Muscle of arm (tissue), 12 donors: ENCODE results near the gene ATG16L1. TPM values are rescaled to one million over a fixed set of nuclear protein-coding genes. Genes with fewer than 3 reads are reported as not detected.

ENCODE experiments used
- DNase-seq: peaks from one replicate; pipeline ENCODE4 v3.0.0-alpha.2; 2013
- polyA plus RNA-seq, 12 donors: library from polyadenylated mRNA; unstranded; fragments of 120-200 nt; gene quantifications; one replicate each; pipeline ENCODE4 v1.2.1, GENCODE V29; 2013; ENCODE audit not compliant: insufficient read length in 12 of 12

Gene ATG16L1
- polyA plus RNA-seq, 12 donors, result 7.8 to 19.6 (median 16.7) TPM; not detected in 1

DNA sequence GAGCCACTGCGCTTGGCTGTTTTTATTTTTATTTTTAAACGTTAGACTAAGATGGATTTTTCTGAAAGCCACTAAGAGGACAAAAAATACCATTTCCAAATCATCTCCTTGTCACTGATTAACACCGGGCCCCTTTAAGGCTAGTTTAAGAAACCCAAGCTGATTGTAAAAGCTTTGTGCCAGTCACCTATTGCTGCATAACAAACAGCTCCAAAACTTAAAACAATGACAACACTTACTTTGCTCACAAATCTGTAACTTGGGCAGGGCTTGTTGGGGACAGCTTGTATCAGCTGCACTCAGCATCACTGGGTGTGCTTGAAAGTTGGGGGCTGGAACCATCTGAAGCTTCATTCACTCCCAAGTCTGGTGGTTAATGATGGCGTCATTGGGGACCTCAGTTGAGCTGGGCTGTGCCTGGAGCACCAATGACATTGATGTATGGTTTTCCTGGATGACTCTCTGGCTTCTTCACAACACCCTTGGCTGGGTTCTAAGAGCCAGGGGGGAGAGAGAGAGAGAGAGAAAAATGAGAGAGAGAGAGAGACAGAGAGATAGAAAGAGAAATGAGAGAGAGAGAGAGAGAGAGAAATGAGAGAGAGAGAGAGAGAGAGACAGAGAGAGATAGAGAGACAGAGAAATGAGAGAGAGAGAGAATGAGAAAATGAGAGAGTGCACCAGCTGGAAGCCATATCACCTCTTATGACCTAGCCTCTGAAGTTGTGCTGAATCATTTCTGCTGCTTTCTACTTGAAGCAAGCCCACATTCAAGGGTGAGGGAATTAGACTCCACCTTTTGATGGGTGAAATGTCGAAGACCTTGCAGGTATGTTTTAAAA, 26.0 kb upstream of the ATG16L1 start:
- DNase-seq, result no peak

DNA sequence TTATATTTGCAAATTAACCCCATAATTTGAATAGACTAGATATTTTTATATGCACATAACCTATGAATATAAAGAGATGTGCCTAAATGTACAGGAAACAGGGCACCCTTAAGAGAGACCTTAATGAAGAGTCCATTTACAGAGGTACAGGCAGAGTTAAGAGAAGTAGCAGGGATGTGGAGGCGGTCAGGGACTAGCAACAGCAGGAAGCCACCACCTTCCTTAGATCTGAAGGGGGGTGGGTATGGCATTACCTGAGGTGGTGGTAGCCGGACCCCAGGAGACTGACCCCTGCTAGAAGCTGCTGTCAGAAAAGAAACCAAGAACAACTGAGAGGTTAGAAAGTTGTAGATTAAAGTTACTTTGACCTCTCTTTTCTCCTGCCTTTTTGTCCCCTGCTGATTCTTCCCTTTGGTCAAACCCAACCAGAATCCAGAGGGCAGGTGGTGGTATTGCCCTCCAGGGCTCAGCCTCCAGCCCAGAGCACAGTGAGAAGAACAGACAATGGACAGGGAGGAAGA, 24.9 kb upstream of the ATG16L1 start:
- DNase-seq, result no peak

DNA sequence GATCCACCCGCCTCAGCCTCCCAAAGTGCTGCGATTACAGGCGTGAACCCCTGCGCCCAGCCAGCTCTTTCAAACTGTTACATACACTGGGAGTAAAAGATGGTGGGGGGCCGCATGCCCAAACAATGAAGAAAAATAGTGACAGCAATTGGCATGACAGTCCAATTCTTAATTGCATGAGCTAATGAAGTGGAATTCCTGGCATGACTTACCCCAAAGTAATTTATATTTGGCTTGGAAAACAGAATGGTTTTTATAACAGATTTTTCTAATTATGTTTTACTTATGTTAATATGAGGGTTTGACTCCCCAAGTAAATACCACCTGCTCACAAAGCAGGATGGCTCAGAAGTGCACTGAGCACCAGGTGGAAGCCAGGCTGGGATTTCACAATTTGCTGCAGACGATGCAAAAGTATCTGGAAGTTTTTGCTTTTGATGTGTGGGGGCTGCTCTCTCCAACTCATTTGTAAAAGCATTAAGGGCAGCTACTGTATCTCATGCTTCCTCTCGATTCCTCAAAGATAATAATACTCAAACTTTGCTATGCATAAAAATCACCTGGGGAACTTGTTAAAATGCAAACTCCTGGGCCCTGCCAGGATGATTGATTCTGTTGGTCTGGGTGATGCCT, 24.0 kb upstream of the ATG16L1 start:
- no peak for DNase-seq

DNA sequence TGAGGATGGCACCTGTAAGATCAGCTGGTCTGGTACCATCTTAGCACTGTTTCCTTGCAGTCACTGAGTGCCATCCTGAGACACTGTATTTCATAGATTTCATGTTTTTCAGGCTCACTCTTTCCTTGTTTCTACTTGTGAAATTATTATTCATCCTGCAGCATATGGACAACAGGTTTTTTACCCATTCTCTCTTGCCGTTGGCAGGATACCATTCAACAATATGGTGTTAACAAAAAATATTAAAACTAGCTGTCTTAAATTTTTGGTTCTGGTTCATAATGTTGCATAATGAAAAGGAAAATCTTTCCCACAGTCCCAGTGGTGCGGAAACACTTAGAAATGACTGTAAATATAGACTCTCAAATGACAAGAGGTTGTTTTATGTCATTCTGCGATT, 23.1 kb upstream of the ATG16L1 start:
- DNase-seq, result no peak

DNA sequence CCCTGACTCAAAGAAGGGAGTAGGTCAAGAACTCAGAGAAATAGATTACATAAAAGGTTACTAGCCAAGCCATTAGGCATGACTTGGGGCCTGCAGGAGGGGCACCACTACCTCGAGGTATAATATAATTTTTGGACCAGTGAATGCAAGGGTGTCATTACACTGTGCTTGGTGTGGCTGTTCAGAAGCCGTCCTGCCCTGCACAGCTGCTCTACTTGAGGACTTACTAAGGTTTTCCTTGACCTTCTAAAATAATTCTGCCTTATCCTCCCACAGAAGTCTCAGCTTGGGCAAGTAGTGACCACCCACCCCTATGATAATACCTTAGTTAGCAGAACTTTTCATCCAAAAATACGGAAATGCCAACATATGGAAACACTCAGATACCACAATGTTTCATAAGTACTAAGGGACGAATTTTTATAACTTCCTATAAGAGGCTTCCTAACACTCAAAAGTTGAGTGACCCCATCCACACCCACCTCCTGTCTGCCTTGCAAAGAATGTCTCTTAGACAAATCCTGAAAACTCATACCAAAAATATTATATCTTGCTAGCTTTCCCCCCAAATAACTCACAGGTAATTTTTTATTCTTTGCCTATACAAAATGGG, 17.7 kb upstream of the ATG16L1 start:
- DNase-seq, result no peak

DNA sequence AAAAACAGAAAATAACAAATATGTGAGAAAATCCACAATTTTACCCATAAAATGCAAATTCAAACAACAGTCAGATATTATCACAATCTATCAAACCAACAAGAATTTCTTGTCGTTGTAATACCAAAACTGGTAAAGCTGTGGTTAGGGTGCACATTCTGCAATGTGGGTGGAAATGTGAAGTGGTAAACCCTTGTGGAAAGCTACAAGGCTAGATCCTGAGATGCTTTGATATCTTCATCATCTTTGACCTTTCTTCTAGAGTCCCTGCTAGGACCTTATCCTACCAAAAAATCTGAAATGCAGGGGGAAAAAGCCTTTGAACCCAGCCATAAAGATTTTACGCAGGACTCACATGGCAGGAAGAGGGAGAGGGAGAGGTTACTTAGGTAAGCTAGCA, 17.2 kb upstream of the ATG16L1 start:
- no peak for DNase-seq

DNA sequence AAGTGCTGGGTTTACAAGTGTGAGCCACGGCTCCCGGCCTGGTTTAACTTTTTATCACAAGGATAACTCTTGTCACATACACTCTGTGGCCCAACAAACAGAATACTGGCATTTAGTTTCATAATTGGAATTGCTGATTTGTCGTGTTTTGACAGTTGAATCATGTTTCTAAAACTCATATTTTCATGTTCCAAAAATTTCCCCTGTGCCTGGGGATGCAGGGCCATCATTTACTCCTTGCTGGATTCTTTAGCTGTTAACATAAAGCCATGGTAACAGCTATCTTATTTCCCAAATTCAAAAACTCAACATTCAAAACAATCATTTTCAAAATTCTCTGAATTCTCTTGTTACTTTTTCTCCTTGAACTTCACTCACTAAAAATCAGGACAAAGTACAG, 16.5 kb upstream of the ATG16L1 start:
- DNase-seq, result no peak

DNA sequence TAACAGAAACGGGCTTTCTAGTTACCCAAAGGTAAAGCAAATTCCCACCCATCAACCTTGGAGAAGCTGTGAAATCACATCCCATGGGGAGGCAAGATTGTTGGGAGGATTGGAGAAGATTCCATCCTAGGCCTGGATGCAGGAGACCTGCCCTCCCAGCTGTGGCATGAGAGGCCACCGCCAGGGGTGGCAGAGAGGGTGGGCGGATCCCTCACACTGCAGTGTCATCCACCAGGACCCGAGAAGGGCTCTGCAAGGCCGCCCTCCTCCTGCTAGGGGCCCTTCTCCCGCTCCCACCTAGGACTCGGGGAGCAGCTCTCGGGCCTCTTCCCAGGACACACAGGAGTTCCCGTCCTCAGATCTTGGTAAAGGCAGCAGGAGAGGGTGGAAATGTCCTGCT, 15.5 kb upstream of the ATG16L1 start:
- DNase-seq, result no peak

DNA sequence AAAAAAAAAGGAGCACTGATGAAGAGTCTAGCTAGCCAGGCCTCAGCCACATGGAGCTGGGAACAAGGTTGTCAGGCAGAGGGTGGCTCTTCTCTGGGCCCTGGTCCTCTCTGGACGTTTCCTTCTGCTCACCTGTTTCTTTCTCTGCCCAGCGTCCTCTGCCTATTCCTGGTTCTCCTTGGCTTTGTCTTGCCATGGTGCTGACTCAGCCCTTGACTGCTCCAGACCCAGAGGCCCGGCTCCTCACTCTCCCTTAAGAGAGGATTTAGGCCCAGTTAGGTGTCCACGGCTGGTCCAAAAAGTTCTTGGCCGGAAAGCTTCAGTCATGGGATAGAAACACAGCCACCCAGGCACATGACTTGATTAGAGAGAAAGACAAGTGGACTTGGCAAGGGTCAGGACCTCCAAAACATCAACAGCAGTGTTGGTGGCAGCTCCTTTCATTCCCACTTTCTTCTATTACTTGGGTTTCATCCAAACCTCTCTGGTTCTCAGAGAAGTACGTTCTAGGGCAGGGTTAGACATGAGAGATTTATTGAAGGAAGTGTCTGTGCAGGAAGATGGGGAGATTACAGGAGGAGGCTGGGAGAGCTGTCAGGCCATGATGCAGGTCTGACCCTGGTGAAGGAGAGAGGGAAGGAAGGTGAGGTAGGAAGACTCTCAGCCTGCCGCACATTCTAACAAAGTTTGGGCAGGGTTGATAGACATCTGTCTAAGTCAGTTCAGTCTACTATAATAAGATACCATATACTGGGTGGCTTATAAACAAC, 14.5 kb upstream of the ATG16L1 start:
- no peak for DNase-seq

DNA sequence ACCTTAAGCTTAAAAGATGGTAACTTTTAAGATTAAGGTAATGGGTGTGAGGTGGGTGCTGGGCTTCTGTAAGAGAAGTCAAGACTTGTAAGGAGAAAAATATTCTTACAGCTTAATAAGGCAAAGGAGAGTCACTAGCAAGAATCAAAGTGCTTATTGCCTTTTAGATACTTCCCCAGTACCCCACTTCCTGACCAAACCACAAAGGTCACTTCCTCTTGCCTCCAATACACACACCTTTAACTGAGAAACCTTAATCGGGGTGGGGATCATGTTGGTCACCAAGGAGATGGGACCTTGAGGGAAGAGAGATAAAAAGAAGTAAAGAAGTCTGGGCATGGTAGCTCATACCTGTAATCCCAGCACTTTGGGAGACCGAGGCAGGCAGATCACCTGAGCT, 10.6 kb upstream of the ATG16L1 start:
- DNase-seq, result no peak

DNA sequence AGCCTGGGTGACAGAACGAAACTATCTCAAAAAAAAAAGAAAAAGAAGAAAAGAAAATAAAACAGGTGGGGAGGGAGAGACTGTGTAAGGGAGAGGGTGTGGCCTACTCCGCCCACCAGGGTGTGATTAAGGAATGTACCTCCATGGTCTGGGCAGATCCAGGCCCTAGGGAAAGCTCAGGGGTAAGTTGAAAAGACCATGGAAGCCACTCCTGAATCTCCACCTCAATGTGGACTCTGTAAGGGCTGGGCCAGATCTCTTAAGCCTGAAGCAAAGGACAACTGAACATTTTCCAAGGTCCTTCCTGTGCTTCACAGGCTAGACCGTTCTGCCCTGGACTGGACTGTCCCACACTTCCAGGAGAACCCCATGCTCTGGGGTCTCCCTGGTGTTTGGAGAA, 9.7 kb upstream of the ATG16L1 start:
- DNase-seq, result no peak

DNA sequence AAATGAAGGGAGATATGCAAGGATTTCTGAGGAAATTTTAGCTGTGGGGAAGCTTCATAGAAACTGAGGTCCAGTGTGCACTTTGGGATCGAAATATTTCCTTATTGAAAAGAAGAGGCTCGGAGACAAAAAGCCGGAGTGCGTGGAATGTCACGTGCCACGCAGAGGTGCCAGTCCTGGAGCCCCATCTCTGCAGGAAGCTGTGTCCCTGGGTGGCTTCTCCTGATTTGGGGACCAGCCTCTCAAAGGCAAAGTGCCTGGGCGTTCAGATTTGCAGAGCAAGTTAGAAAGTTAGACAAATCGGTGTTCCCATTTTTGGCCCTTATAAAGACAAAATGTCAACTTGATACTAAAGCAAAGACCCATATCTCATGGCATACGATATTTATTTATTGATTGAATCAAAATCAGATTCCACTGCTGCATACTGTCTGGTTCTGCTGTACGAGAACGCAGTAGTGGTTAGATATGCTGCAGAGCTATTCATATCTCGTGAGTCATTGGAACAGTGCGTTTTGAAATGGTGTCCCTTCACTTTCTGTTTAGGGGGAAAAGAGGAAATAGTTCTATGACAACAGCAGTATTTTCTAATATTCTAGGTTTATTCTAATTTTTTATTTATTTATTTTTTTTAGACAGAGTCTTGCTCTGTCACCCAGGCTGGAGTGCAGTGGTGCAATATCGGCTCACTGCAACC, 9.1 kb upstream of the ATG16L1 start:
- no peak for DNase-seq

DNA sequence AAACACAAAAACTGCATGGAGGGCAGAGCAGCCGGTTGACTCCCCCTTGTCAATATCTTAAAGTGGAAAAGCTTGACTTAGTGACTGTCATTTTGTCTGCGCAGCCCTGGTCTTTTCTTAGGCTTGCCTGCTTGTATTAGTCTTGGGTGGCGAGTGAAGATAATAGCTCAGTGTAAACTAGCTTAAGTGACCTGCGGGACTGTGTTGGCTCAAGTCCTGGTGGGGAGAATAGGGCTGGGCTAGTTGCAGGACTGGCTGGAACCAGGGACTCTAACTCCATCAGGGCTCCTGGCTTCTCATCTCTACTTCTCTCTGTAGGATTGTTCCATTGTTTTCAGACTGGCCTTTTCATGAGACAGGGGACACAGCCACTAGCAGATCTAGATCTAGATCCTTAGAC, 8.1 kb upstream of the ATG16L1 start:
- no peak for DNase-seq

DNA sequence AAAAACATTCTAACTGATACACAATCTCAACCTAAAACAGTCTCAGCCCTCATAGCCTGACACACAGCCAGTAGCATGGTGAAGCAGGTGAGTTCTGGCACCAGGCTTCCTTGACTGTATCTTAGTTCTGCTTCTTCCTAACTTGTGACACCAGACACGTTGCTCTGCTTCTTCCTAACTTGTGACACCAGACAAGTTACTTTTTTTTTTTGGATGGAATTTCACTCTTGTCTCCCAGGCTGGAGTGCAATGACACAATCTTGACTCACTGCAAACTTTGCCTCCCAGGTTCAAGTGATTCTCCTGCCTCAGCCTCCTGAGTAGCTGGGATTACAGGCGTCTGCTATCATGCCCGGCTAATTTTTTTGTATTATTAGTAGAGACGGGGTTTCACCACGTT, 6.7 kb upstream of the ATG16L1 start:
- DNase-seq, result no peak

DNA sequence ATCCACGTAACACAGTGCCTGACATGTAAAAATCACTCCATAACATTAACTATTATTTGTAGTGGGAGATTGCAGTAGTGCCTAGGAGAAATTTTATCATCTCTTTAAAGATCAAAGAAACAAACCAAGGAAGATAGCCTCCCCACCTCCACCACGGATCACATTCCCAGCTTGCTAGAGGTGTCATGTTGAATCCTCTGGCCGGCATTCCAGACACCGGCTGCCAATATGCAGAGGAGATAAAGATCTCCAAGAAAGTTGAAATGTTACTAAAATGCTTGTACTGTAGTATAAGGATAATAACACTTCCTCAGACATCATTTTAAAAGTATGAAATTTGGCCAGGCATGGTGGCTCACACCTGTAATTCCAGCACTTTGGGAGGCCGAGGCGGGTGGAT, 6.1 kb upstream of the ATG16L1 start:
- DNase-seq, result no peak

DNA sequence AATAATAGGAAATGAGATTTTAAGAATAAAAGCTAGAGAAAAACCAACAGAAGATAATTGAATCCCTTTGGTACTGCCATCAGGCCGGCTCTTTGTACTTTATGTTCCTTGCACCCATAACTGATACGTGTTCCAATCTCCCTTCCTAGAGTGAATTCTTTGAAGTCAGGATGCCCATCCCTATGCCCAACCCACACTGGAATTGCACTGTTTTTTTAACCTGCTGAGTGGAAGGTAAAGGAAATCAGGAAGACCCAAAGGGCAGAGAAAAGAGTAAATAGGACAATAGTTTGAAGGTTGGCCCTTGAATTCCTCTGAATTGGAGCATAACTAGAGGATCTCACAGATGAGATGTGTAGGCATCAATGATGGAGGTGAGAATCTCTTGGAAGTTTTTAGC, 4.4 kb upstream of the ATG16L1 start:
- DNase-seq, result no peak

DNA sequence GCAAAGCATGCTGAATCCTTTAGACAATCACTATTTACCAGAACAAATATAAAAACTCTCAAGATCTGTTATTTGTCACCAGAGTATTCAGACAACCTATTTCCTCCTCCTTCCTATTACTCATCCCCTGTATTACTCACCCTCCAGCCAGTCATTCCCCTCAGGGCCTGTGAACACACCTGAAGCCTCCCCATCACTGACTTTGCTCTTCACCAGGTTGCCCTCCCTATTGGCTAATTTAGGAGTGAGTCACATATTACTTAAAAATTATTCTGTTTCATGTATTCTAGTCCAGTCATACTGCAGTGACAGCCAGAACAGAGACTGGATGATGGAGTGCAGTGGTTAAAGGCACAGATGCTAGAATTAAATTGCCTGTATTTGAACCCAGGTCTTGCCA, 3.7 kb upstream of the ATG16L1 start:
- DNase-seq, result no peak

DNA sequence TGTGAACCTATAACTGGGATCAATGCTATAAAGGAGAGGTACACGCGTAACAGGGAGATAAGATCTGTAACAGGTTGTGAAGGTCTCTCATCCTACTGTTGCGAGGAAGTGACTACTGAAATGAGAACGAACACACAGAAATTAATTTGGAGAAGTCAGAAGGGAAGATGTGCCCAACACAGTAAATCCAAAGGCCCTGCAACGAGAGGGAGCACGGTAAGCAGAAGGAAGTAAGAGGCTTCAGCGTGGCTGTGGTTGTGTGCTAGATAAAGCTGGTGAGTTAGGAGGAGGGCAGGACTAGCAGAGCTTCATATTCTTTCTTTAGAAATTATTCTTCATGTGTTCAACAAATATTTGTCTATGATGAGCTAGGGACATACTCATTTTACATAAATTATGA, 2.5 kb upstream of the ATG16L1 start:
- DNase-seq, result no peak

DNA sequence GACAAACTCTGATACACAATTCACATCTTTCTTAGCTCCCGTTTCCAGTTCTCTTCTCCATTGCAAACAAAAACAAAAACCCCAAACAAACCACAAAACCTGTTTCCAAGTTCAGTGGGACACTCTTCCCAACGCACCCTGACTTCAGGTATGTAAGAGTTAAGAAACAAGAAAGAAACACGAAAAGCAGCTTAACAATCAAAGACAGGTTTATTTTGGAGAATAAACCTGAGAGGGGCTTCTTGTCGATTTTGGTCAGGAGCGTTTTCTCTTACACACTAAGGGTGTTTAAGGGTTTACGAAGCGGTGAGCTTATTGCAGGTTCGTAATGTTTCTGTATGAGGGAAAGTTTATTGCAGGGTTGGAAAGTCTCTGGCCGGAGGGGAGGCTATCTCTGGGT, 905 bp upstream of the ATG16L1 start:
- DNase-seq, result no peak

DNA sequence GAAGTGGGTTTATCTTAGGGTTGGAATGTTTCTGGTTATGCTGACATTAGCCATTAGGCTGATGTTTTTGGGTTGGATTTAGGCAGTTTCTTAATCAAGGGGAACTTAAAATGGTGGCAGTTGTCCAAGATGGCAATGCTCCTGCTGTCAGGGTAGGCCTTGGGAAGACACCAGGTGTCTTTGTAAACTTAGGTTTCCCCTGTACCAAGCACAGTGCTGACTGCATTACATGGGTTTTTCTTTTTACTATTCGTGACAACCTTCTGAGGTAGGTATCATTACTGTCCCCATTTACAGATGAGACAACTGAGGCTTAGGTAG, 528 bp upstream of the ATG16L1 start:
- no peak for DNase-seq

DNA sequence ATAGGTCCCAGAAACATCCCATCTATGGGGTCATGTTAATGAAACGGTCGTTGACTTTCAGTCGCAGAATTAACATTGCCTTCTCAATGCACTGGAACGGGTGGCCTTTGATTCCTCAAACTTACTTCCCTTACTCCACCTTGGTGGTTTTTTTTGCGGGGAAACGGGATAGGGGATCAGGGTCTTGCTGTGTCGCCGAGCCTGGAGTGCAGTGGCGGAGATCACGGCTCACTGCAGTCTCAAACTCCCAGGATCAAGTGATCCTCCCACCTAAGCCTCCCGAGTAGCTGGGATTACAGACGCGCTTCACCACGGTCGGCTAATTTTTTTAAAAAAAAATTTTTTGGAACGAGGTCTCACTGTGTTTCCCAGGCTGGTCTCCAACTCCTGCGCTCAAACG, 754 bp downstream of the ATG16L1 start:
- no peak for DNase-seq

DNA sequence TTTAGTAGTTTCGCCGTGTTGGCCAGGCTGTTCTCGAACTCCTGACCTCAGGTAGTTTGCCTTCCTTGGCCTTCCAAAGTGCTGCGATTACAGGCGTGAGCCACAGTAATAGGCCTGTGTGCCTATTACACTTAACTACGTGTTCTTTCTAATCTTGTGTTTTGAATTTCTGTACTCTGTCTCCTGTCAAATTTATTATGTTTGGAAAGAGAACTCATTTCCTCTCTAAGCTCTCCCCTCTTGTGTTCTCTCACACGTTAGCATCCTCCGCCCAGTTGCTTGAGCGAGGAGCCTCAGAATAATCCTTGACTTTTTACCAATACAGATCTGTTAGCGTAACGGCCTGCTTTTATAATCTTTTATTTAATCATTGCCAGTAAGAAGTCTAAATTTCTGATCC, 3.7 kb downstream of the ATG16L1 start:
- no peak for DNase-seq
